Neutrophil (primary cell): Measurements from ENCODE around the gene HERPUD2.

Source experiments
- H3K27ac ChIP-seq: fragments of 200-600 bp; sonication (generic); 2 replicates; pipeline ENCODE4 v1.5.1; 2016; ENCODE audit warnings: mild to moderate bottlenecking, moderate library complexity
- H3K27me3 ChIP-seq: fragments of 200-600 bp; sonication (generic); 2 replicates; pipeline ENCODE4 v1.6.0; 2016; ENCODE audit warnings: mild to moderate bottlenecking
- H3K36me3 ChIP-seq: fragments of 200-600 bp; sonication (generic); 2 replicates; pipeline ENCODE4 v1.5.1; 2017
- H3K4me1 ChIP-seq, 2 experiments: fragments of 200-600 bp in 1 of 2; sonication (generic) in 1 of 2; 1 replicate in 1 of 2; 2 replicates in 1 of 2; pipeline versions ENCODE4 v1.5.1 to v1.6.1; 2013 to 2016; ENCODE audit warnings: low read depth in 1 of 2, low read length in 1 of 2, mild to moderate bottlenecking in 1 of 2, moderate library complexity in 1 of 2; ENCODE audit not compliant: control insufficient read depth in 1 of 2, insufficient read depth in 1 of 2
- H3K4me3 ChIP-seq, 2 experiments: fragments of 200-600 bp in 1 of 2; sonication (generic) in 1 of 2; 1 replicate in 1 of 2; 2 replicates in 1 of 2; pipeline ENCODE4 v1.5.1; 2013 to 2016; ENCODE audit warnings: low read depth in 1 of 2, low read length in 1 of 2, mild to moderate bottlenecking in 1 of 2, moderate library complexity in 1 of 2
- H3K9me3 ChIP-seq: fragments of 200-600 bp; sonication (generic); 2 replicates; pipeline ENCODE4 v1.5.1; 2016
- CTCF ChIP-seq: fragments of 200-600 bp; sonication (generic); IDR thresholded peaks from 2 replicates; pipeline ENCODE4 v1.5.1; 2016; ENCODE audit warnings: antibody characterized with exemption

HERPUD2 gene

GRCh38 chr7:35704261-35704660 lies 9.3 kb upstream of the HERPUD2 start:
- no peak for TF ChIP-seq CTCF
- peaks cover under 1 to 2% of the 10 kb centered on the region in 2 experiments for H3K4me1 ChIP-seq
- no peaks in the 10 kb centered on the region for H3K27me3 ChIP-seq
- no peak overlapping the region for H3K27ac ChIP-seq
- H3K36me3 ChIP-seq, result no peaks in the 10 kb centered on the region
- no peaks in the 10 kb centered on the region for H3K9me3 ChIP-seq
- H3K4me3 ChIP-seq, result no peak overlapping the region

GRCh38 chr7:35702541-35702940 lies 7.6 kb upstream of the HERPUD2 start:
- no peaks in the 10 kb centered on the region for H3K27me3 ChIP-seq
- no peak overlapping the region for H3K4me3 ChIP-seq
- no peaks in the 10 kb centered on the region for H3K36me3 ChIP-seq
- H3K9me3 ChIP-seq, result no peaks in the 10 kb centered on the region
- H3K27ac ChIP-seq, result no peak overlapping the region
- no peak for TF ChIP-seq CTCF
- H3K4me1 ChIP-seq, result peaks cover 3% of the 10 kb centered on the region in 2 experiments

GRCh38 chr7:35701287-35701900 lies 6.5 kb upstream of the HERPUD2 start:
- Histone ChIP-seq H3K4me1 (peaks cover 7 to 10% of the 10 kb centered on the region in 2 experiments), H3K9me3 (no peaks in the 10 kb centered on the region), H3K27me3 (no peaks in the 10 kb centered on the region), H3K36me3 (no peaks in the 10 kb centered on the region), H3K27ac (no peak overlapping the region), H3K4me3 (no peak overlapping the region)
- no peak for TF ChIP-seq CTCF

- H3K9me3 ChIP-seq, result no peaks in the 10 kb centered on the region
- H3K4me3 ChIP-seq, result no peak overlapping the region
- peaks cover 11 to 12% of the 10 kb centered on the region in 2 experiments for H3K4me1 ChIP-seq
- H3K36me3 ChIP-seq, result no peaks in the 10 kb centered on the region
- no peak overlapping the region for H3K27ac ChIP-seq
- no peak for TF ChIP-seq CTCF
- no peaks in the 10 kb centered on the region for H3K27me3 ChIP-seq
Measured at GRCh38 chr7:35700865-35701264, 5.9 kb upstream of the HERPUD2 start.

GRCh38 chr7:35700333-35700732 lies 5.4 kb upstream of the HERPUD2 start:
- Histone ChIP-seq H3K27ac (no peak overlapping the region), H3K9me3 (no peaks in the 10 kb centered on the region), H3K27me3 (no peaks in the 10 kb centered on the region), H3K4me3 (no peak overlapping the region), H3K36me3 (no peaks in the 10 kb centered on the region), H3K4me1 (peaks cover 16 to 17% of the 10 kb centered on the region in 2 experiments)
- no peak for TF ChIP-seq CTCF
